ENCODE measurements around the gene GATAD2A.

DNA sequence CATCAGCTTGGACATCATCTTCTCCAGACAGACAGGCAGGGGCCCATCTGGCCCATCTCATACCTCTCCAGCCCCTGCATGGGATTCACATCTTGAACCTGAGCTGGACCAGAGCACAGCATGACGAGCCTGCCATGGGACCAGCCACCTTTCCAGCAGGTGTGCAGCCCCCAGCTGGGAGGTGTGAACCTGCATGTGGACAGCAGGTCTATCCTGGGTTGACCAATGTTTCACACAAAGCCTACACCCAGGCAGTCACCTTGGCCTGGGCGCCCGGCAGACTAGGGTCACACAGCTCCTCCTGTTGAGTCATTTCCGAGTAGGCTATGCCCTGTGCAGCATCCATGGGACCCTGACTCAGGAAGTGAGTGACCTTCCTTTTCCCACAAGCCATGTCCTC, 43.4 kb upstream of the GATAD2A start:
- no peak for TF ChIP-seq EZH2 (IDR thresholded peaks at IDR 0.05; ENCODE audit: borderline replicate concordance, low read depth, low read length, severe bottlenecking)
- TF ChIP-seq, protein P1, sequence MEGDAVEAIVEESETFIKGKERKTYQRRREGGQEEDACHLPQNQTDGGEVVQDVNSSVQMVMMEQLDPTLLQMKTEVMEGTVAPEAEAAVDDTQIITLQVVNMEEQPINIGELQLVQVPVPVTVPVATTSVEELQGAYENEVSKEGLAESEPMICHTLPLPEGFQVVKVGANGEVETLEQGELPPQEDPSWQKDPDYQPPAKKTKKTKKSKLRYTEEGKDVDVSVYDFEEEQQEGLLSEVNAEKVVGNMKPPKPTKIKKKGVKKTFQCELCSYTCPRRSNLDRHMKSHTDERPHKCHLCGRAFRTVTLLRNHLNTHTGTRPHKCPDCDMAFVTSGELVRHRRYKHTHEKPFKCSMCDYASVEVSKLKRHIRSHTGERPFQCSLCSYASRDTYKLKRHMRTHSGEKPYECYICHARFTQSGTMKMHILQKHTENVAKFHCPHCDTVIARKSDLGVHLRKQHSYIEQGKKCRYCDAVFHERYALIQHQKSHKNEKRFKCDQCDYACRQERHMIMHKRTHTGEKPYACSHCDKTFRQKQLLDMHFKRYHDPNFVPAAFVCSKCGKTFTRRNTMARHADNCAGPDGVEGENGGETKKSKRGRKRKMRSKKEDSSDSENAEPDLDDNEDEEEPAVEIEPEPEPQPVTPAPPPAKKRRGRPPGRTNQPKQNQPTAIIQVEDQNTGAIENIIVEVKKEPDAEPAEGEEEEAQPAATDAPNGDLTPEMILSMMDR (IDR thresholded peaks at IDR 0.05; ENCODE audit: borderline replicate concordance, extremely low read depth, low read length, poor library complexity, severe bottlenecking) = no peak

Measured in DND-41 (cell line).